Type B pancreatic cell (in vitro differentiated cells): Measurements from ENCODE around the gene DIAPH3. TPM values are rescaled to one million over a fixed set of nuclear protein-coding genes. Genes with fewer than 3 reads are reported as not detected.

ENCODE experiments used
- DNase-seq: peaks from one replicate; pipeline ENCODE4 v3.0.0; 2021; ENCODE audit warnings: mixed read lengths; ENCODE audit not compliant: unreplicated experiment; ENCODE audit errors: extremely low spot score
- H3K27ac Mint-ChIP-seq: 2 replicates; pipeline ENCODE4 v1.8.0; 2021; ENCODE audit warnings: mild to moderate bottlenecking, mixed read lengths
- H3K27me3 Mint-ChIP-seq: 2 replicates; pipeline ENCODE4 v1.8.0; 2021; ENCODE audit warnings: mixed read lengths
- H3K36me3 Mint-ChIP-seq: 2 replicates; pipeline ENCODE4 v1.8.0; 2021; ENCODE audit warnings: mixed read lengths
- H3K4me1 Mint-ChIP-seq: one replicate; pipeline ENCODE4 v1.8.0; 2021; ENCODE audit warnings: mixed read lengths; ENCODE audit not compliant: unreplicated experiment
- H3K4me3 Mint-ChIP-seq: 2 replicates; pipeline ENCODE4 v1.8.0; 2021; ENCODE audit warnings: mild to moderate bottlenecking, mixed read lengths
- H3K9me3 Mint-ChIP-seq: 2 replicates; pipeline ENCODE4 v1.8.0; 2021; ENCODE audit warnings: mixed read lengths
- total RNA-seq: library from RNA; stranded (reverse); gene quantifications from 2 replicates; pipeline ENCODE4 v1.2.1, GENCODE V29; 2021; ENCODE audit warnings: low replicate concordance
- TF ChIP-seq, protein P1 (sequence below): fragments of 200-600 bp; sonication (generic); conservative IDR thresholded peaks from 2 replicates; pipeline ENCODE4 v1.5.0; 2021; ENCODE audit warnings: antibody characterized with exemption, mild to moderate bottlenecking

The DIAPH3 gene
- total RNA-seq, 1 donor from 2014 or later, result 16.9 TPM

DNA sequence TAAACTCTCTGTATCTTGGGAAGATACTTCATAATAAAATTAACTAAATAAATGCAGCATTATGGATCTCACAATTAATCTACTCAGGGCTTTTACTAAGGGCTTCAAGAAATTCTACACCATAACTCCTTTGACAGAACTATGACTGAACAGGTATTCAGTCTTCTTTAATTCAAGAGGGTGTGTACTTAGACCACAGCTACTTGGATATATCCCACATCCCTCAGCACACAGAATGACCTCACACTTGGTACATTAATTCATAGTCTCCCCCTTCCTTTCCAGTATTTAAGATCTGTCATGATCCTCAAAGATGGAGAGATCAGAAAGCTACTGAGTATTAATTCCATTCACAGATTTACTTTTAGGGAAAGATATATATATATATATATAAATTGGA lies 11.6 kb downstream of the DIAPH3 start:
- Mint-ChIP-seq H3K4me1 (peaks cover 6% of the 10 kb centered on the region), H3K27me3 (no peaks in the 10 kb centered on the region), H3K36me3 (peaks cover 3% of the 10 kb centered on the region), H3K27ac (no peak overlapping the region), H3K9me3 (peaks cover under 1% of the 10 kb centered on the region), H3K4me3 (no peak overlapping the region)
- DNase-seq, result no peak
- TF ChIP-seq, protein P1, sequence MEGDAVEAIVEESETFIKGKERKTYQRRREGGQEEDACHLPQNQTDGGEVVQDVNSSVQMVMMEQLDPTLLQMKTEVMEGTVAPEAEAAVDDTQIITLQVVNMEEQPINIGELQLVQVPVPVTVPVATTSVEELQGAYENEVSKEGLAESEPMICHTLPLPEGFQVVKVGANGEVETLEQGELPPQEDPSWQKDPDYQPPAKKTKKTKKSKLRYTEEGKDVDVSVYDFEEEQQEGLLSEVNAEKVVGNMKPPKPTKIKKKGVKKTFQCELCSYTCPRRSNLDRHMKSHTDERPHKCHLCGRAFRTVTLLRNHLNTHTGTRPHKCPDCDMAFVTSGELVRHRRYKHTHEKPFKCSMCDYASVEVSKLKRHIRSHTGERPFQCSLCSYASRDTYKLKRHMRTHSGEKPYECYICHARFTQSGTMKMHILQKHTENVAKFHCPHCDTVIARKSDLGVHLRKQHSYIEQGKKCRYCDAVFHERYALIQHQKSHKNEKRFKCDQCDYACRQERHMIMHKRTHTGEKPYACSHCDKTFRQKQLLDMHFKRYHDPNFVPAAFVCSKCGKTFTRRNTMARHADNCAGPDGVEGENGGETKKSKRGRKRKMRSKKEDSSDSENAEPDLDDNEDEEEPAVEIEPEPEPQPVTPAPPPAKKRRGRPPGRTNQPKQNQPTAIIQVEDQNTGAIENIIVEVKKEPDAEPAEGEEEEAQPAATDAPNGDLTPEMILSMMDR, result no peak

DNA sequence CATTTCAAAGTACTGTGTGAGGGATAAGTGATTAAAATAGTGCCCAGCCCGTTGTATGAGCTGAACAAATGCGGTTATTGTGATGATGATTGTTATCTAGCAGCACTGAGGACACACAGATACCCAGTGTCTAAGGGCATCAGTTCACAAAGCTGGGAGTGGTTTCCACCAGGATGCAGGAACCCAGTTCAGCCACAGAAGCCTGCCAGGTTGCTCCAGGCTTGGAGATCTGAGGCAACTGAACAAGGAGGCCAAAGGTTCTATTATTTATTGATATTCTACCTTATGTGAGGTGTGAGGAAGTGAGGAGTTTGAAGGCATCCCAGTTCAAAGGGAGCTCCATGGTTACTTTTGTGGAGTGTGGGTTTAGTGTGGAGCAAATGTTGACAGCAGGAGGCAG lies 13.2 kb downstream of the DIAPH3 start:
- Mint-ChIP-seq H3K36me3 (no peaks in the 10 kb centered on the region), H3K27me3 (no peaks in the 10 kb centered on the region), H3K4me1 (peaks cover 6% of the 10 kb centered on the region), H3K4me3 (no peak overlapping the region), H3K9me3 (no peaks in the 10 kb centered on the region), H3K27ac (no peak overlapping the region)
- DNase-seq, result no peak
- TF ChIP-seq, protein P1, result no peak

DNA sequence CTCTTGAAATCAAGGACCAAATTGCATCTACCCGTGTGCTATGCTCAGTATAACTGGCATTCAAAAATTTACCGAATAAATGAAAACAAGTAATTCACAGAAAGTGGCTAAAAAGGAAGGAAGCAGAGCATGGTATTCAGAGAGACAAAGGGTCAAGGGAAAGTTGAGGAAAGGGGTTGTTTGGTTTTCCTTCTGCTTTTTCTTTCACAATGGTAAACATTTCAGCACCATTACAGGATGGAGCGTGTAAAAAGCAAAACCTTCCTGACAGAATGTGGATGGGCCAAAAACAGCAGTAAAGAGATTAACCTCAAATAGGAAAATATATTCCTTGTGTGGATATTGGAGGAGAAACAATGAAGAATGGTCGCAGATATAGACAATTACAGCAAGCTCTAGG lies 14.8 kb downstream of the DIAPH3 start:
- Mint-ChIP-seq H3K4me3 (no peak overlapping the region), H3K9me3 (no peaks in the 10 kb centered on the region), H3K4me1 (peaks cover 6% of the 10 kb centered on the region), H3K36me3 (no peaks in the 10 kb centered on the region), H3K27ac (no peak overlapping the region), H3K27me3 (no peaks in the 10 kb centered on the region)
- DNase-seq, result no peak
- TF ChIP-seq, protein P1, result no peak

DNA sequence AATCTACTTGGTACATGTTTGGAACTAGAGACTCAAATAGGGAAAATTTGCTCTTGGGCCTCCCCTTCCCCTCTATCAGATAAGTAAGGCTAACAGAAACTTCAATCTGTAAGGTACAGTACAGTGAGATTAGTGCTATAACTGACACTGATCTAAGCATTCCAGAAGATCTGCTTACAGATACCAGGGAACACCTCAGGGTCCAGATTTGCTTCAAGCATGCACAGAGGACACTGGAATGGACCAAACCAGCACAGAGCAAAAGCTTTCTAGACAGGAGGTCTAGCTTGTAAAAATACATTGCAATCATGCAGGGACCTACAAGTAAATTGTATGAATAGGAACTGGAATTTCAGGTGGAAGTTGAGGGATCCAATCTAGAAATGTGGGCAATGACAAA lies 16.4 kb downstream of the DIAPH3 start:
- Mint-ChIP-seq H3K27me3 (no peaks in the 10 kb centered on the region), H3K36me3 (no peaks in the 10 kb centered on the region), H3K4me1 (peaks cover 6% of the 10 kb centered on the region), H3K9me3 (no peaks in the 10 kb centered on the region), H3K27ac (no peak overlapping the region), H3K4me3 (no peak overlapping the region)
- DNase-seq, result no peak
- TF ChIP-seq, protein P1, result no peak

DNA sequence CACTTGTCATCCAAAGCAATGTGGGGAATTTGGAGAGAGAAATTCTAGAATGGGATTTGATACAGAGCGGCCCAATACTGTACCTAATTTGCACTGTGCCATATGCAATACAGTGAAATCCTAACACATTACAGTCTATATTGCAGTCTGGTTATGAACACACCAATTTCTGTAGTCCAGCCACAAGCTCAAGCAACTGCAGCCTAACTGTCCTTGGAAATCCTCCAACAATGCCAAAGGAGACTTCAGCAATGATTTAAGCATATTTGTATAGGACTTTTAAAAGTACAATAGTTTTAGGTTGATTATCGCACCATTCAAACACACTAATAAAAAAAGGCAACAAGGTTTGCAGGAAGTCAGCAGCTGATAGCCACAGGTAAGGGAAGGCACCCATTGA lies 17.3 kb downstream of the DIAPH3 start:
- no peaks in the 10 kb centered on the region for H3K27me3 Mint-ChIP-seq
- H3K36me3 Mint-ChIP-seq, result no peaks in the 10 kb centered on the region
- DNase-seq, result no peak
- H3K4me1 Mint-ChIP-seq, result peaks cover 6% of the 10 kb centered on the region
- no peaks in the 10 kb centered on the region for H3K9me3 Mint-ChIP-seq
- no peak overlapping the region for H3K4me3 Mint-ChIP-seq
- TF ChIP-seq, protein P1, result no peak
- H3K27ac Mint-ChIP-seq, result no peak overlapping the region

- H3K27me3 Mint-ChIP-seq, result no peaks in the 10 kb centered on the region
- H3K27ac Mint-ChIP-seq, result peak overlapping the region; percentile 18
- TF ChIP-seq, protein P1, result no peak
- no peak overlapping the region for H3K4me3 Mint-ChIP-seq
- no peak for DNase-seq
- H3K4me1 Mint-ChIP-seq, result no peaks in the 10 kb centered on the region
- H3K9me3 Mint-ChIP-seq, result no peaks in the 10 kb centered on the region
- H3K36me3 Mint-ChIP-seq, result no peaks in the 10 kb centered on the region
Measured at GRCh38 chr13:60143775-60144174, 20.0 kb downstream of the DIAPH3 start.
